ENCODE data around the gene TTLL3.
"Not testable (repeated sequence)": the region's sequence is repeated elsewhere in the genome, so short reads cannot be mapped to it uniquely, and the experiment has no call there.

TTLL3 gene
- long read RNA-seq, donor 1, full-length matches to known transcripts, result 12 of 47 reads
- long read RNA-seq, donor 1, partial matches to known transcripts, result 15 of 47 reads
- long read RNA-seq, donor 1, other reads (novel, unspliced or antisense), result 20 of 47 reads
- long read RNA-seq, donor 2, result 0 reads
- long read RNA-seq, donor 3, full-length matches to known transcripts, result 9 of 16 reads
- long read RNA-seq, donor 3, partial matches to known transcripts, result 0 of 16 reads
- long read RNA-seq, donor 3, other reads (novel, unspliced or antisense), result 7 of 16 reads
- long read RNA-seq, donor 4, full-length matches to known transcripts, result 12 of 45 reads
- long read RNA-seq, donor 4, partial matches to known transcripts, result 5 of 45 reads
- long read RNA-seq, donor 4, other reads (novel, unspliced or antisense), result 28 of 45 reads
- long read RNA-seq, donor 5, full-length matches to known transcripts, result 12 of 12 reads
- long read RNA-seq, donor 5, partial matches to known transcripts, result 0 of 12 reads
- long read RNA-seq, donor 5, other reads (novel, unspliced or antisense), result 0 of 12 reads
- long read RNA-seq, donor 6, full-length matches to known transcripts, result 5 of 30 reads
- long read RNA-seq, donor 6, partial matches to known transcripts, result 11 of 30 reads
- long read RNA-seq, donor 6, other reads (novel, unspliced or antisense), result 14 of 30 reads
- long read RNA-seq, donor 7, full-length matches to known transcripts, result 7 of 16 reads
- long read RNA-seq, donor 7, partial matches to known transcripts, result 9 of 16 reads
- long read RNA-seq, donor 7, other reads (novel, unspliced or antisense), result 0 of 16 reads
- long read RNA-seq, donor 8, partial matches to known transcripts, result 0 of 6 reads
- long read RNA-seq, donor 8, other reads (novel, unspliced or antisense), result 0 of 6 reads

DNA sequence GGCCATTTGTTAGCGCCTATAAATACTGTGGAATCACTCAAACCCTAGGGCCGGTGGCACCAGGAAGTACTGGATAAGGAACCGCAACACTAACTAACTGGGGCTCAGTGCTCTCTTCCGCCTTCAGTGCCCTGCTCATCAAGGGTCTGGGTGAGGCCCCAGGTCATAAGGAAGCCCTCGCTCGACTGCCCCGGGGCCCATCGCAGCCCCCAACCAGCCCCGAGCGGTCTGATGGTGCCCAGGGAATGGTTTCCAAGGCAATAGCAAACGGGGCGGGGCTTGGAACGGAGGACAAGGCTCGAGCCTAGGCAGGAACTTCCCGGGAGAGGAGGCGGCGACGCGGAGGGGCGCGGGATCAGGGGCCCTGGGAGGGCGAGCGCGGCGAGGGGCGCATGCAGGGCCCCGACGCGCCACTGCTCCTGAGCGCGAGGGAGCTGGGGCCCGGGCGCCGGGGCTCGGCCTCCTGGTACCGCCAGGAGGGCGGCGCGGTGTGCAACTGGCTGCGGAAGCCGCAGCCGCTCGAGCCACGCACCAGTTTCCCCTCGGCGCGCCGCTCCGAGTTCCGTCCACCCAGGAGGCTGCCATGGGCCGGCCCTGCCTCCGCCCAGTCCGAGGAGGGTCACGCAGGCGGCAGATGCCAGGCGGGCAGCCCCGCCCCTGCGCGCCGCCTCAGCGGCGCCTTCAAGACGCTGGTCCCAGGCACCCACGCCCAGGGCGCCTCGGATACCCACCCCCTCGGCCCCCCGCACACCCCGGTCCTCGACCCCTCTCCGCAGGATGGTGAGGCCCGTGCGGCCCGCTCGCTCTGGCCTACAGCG is at the start of gene TTLL3:
Gene TTLL3 (plus strand): TSS at position 648 of the 818 bp plus-strand sequence. CDS start 400 bp downstream, outside the sequence.
- peak; percentile 80 for DNase-seq

GRCh38 chr3:9760779-9761505 is 49.1 kb upstream of the TTLL3 start:
- DNase-seq, result no peak

GRCh38 chr3:9761919-9762318 is 48.1 kb upstream of the TTLL3 start:
- DNase-seq, result no peak

DNA sequence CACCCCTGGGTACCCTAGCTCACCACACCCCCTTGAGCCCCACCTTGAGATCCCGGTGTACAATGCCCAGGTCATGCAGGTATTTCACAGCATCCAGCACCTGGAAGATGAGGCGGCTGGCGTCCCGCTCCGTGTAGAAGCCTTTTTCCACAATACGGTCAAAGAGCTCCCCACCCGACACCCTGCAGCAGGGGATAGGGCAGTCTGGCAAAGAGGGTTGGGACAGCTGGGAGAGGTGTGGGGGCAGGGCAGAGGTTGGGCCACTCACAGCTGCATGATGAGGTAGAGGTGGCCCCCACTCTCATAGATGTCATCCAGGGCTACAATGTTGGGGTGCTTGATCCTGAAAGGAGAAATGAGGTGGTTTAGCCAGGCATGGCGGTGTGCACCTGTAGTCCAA is 47.2 kb upstream of the TTLL3 start:
- DNase-seq, result no peak

DNA sequence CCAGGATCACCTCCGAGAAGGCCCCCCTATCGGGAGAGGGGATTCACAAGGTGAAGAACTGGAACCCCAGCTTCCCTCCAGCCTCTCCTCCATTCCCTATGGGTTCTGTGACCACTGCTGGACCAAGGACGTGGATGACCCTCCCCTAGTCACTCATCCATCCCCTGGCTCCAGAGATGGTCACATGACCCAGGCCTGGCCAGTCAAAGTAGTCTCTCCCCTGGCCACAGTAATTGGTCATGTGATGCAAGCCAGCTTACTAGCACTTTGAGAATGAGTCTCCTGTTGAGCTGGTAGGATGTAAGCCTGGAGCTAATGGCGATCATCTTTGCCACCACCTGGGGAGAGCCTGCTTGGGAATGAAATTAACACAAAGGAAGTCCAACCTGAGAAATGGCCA is 44.2 kb upstream of the TTLL3 start:
- no peak for DNase-seq

DNA sequence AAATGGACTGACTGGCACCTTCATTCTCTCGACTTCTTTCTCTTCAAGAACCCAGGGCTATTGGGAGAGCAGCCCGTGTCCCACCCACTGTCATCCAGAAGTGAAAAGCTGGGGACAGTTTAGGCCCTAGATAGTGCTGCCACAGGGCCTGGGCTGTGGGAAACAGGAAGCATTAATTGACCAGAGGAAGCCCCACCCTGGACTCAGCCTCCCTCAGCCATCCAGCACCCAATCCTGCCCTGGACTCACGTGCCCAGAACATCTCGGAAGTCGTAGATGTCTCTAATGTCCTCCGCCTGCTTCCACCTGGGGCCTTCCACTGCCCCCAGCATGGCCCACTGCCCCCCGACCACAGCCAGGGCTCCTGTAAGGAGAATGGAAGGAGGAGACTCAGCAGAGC is 42.6 kb upstream of the TTLL3 start:
- DNase-seq, result no peak

DNA sequence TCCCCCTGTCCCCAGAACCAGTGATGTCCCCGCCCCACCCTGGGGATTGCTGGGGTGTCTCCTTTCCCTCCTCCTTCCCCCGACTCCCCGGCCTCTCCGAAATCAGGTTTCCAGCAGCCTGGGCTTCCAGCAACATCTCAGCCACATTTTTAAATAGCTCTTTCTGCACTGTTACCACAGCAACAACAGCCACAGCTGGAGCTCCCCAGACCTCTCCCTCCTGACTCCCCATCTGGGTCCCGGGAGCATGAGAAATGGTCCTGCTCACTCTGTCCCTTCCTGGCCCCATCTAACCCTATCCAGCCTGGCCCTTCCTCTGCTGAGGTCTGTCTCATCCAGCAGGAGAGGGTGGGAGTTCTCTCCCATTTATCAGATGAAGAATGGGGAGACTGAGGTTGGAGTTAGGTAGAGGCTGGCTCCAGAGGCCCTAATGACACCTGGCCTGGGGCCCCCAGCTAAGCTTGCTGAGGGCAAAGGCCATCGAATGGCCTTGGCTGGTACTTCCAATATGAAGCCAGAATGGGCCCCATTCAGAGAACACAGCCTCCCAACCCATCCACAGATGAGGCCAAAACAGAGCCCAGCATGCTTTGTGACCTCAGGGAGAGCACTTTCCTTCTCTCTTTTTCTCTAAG is 41.8 kb upstream of the TTLL3 start:
- DNase-seq, result no peak

DNA sequence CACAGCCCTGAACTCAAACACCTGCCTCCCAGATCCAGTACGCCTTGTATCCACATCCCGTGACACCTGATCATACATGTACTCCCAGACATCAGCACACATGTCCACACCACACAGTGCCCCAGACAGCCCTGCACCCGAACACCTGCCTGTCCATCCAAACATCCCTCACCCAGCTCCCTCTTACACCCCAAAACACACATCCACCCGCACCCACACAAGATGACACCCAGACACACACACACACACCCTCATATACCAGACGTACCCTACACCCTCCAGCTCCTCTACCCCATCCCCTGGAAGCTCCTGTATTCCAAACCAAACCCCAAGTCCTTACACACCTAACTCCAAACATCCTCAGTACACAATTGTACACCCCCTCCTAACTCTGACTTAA is 41.0 kb upstream of the TTLL3 start:
- no peak for DNase-seq

DNA sequence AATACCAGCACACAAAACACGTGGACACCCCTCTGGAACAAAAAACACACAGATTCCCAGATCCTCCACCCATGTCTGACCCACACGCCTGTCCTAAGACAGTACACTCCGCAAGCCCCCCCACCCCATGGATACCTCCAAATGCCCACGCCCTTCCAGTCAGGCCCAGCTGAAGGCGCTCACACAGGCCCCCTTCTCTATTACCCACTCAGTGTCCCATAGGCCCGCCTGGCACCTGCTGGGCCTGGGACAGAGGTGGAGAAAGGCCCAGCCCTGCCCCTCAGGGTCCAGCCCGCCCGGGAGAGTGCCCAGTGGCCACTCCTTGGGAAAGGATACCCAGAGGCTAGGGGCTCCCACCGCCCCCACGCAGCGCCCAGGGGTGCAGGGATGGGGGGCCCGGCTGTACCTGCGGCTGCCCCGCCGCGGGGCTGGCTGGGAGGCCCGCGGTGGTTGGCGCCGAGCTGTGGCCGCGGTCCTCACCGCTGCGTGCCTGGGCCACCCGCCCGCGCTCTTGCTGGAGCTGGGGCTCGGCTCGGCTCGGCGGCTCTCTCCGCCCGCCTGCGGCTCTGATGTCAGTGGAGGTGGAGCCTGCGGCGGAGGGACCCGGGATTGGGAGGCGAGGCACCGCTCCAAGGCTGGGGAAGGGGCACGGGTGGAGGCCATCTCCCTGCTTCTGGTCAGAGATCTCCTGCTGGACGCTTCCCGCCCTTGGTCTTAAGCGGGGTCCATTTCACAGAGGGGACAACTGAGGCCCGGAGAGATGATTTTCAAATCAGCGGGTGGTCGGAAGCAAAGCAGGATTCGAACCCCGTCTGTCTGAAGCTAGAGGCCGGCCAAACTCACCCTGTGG is 40.4 kb upstream of the TTLL3 start, which contains the start of gene CAMK1:
Gene CAMK1 (minus strand): TSS at position 522 of the 850 bp plus-strand sequence. CDS start 2,198 bp downstream, outside the sequence.
- DNase-seq, result peak; percentile 84

GRCh38 chr3:9770276-9770812 is 39.7 kb upstream of the TTLL3 start:
- DNase-seq, result peak; percentile 49

GRCh38 chr3:9771007-9771406 is 39.1 kb upstream of the TTLL3 start:
- DNase-seq, result not testable (repeated sequence)

DNA sequence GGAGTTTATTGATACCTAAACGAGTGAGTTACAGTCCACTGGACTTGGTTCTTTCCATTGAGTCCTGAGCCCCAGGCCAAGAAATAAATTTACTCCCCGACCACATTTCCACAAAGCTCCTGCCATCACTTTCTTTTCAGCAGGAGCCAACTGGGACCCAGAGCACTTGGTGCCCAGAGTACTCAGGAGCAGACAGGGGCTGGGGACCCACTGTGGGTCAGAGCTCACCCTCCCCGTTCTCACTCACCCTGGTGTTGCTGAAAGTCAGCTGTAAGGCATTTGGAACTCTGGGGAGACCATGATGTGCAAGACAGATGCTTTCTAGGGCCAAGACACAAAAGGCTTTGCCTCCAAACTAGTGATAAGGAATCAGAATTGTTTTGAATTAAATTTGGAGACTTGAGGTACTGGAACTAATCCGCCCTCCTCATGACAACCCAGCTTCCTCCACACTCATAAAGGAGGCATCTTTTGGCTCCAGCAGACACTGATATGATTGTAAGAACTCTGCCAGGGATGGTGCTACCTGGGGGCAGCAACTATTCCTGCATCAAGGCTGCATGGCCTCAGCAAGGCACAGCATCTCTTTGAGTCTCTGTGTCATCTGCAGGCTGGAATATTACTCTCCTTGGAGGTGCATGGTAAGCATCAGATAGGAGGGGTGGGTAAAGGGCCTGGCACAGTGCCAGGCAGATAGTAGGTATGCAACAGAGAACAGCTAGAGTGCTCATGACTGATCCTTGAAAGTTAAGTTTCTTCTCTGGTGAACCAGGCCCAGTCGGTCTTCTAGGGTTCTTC is 33.0 kb upstream of the TTLL3 start:
- DNase-seq, result no peak

- no peak for DNase-seq
These were observed 32.4 kb upstream of the TTLL3 start for GRCh38 chr3:9777694-9778021.

- DNase-seq, result no peak
These were observed 31.7 kb upstream of the TTLL3 start for GRCh38 chr3:9778143-9779074.

- no peak for DNase-seq
These were observed 30.9 kb upstream of the TTLL3 start for GRCh38 chr3:9779075-9779593.

GRCh38 chr3:9779721-9780457 is 30.2 kb upstream of the TTLL3 start:
- no peak for DNase-seq

DNA sequence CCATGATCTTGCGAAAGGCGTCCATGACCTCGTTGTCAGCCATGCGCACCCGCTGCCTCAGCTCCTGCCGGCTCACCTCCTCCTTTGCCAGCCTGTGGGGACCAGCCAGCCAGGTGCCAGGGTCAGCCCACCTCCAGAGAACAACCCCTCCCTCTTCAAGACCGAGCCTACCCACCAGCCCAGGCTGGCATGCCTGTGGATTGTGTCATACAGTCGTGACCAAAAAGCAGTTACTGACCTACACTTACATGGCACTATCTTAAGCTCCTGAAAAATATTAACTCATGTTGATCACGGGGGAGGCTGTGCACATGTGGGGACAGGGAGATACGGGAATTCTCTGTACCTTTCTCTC is 29.6 kb upstream of the TTLL3 start:
- DNase-seq, result no peak

All from right kidney (tissue), 9 donors.